ENCODE data around the gene PLCB4. TPM values are rescaled to one million over a fixed set of nuclear protein-coding genes. Genes with fewer than 3 reads are reported as not detected.

The PLCB4 gene
- total RNA-seq, 1 experiment from 2014 or later, result 10.1 TPM

GRCh38 chr20:9110365-9110764, 41.5 kb downstream of the PLCB4 start:
- Mint-ChIP-seq H3K27ac (no peak overlapping the region), H3K4me3 (no peak overlapping the region), H3K4me1 (no peaks in the 10 kb centered on the region; a peak in 2 of 4 replicates), H3K9me3 (no peaks in the 10 kb centered on the region), H3K36me3 (ENCODE audit: insufficient read depth in 1 of 3, low read depth in 3 of 3) (no peaks in the 10 kb centered on the region), H3K27me3 (ENCODE audit: low read depth) (no peaks in the 10 kb centered on the region)
- H3K4ac ChIP-seq (ENCODE audit: low read depth, low read length), result no peak overlapping the region
- no peak overlapping the region for H2BK120ac ChIP-seq (ENCODE audit: low read depth, low read length, poor library complexity, severe bottlenecking)
- no peaks in the 10 kb centered on the region for H3K79me1 ChIP-seq (ENCODE audit: insufficient read depth, low read depth, low read length, poor library complexity, severe bottlenecking)
- no CpG with 5 or more reads among the region's 1 CpG for WGBS (ENCODE audit: extremely low coverage, insufficient read length, low lambda C conversion rate)
- no peaks in the 10 kb centered on the region for H3K9me3 ChIP-seq (ENCODE audit: control insufficient read depth, low read depth, low read length)
- no peak overlapping the region for H2BK5ac ChIP-seq (ENCODE audit: insufficient read length, low read length)
- no peak overlapping the region for H4K8ac ChIP-seq (replicated peaks; ENCODE audit: insufficient read length, low read depth, low read length)
- H2AK5ac ChIP-seq (ENCODE audit: insufficient read length, low read length), result no peak overlapping the region
- H4K20me1 ChIP-seq (ENCODE audit: control insufficient read depth, insufficient read depth, insufficient read length), result no peaks in the 10 kb centered on the region
- H3K18ac ChIP-seq (ENCODE audit: insufficient read length, low read depth, low read length), result no peak overlapping the region
- no peak overlapping the region for H3K4me2 ChIP-seq (ENCODE audit: insufficient read depth, insufficient read length, low read length)
- no peak for TF ChIP-seq CTCF (conservative IDR thresholded peaks at IDR 0.05)
- H3K27me3 ChIP-seq (ENCODE audit: insufficient read depth, low read length), result no peaks in the 10 kb centered on the region
- no peak overlapping the region for H3K23ac ChIP-seq (ENCODE audit: insufficient read length, low read depth, low read length)
- DNase-seq, result no peak
- H2AFZ ChIP-seq (ENCODE audit: low read length), result no peak overlapping the region
- H3T11ph ChIP-seq (ENCODE audit: low read length), result no peak overlapping the region
- no peak overlapping the region for H3K14ac ChIP-seq (ENCODE audit: insufficient read depth, low read length)
- H4K5ac ChIP-seq (ENCODE audit: insufficient read length, low read depth, low read length), result no peak overlapping the region
- H3K23me2 ChIP-seq (ENCODE audit: insufficient read length, low read depth, low read length, poor library complexity, severe bottlenecking), result no peaks in the 10 kb centered on the region
- no peaks in the 10 kb centered on the region for H3K79me2 ChIP-seq (ENCODE audit: insufficient read depth, low read length)
- no peak overlapping the region for H2BK12ac ChIP-seq (ENCODE audit: insufficient read length, low read depth, low read length)
- no peak overlapping the region for H2BK20ac ChIP-seq (ENCODE audit: low read depth, low read length, poor library complexity, severe bottlenecking)
- no peaks in the 10 kb centered on the region for H3K4me1 ChIP-seq (ENCODE audit: insufficient read depth, low read length)
- H2BK15ac ChIP-seq (ENCODE audit: low read depth, low read length), result no peak overlapping the region
- H3K27ac ChIP-seq (ENCODE audit: insufficient read length, low read depth, low read length), result no peak overlapping the region
- H4K91ac ChIP-seq (ENCODE audit: insufficient read length, low read depth, low read length), result no peak overlapping the region
- H3K56ac ChIP-seq (ENCODE audit: insufficient read length, low read depth, low read length), result no peak overlapping the region
- H3K9ac ChIP-seq (ENCODE audit: extremely low read depth, insufficient read length, low read length), result no peak overlapping the region
